ENCODE data around the gene FGF14.

- no peak for TF ChIP-seq CTCF (IDR thresholded peaks at IDR 0.05)
- no peak for TF ChIP-seq POLR2A (IDR thresholded peaks at IDR 0.05)
- no peak for TF ChIP-seq EP300 (IDR thresholded peaks at IDR 0.05)
Observed at GRCh38 chr13:101703838-101704237, 698.0 kb downstream of the FGF14 start.
